22Rv1 (cell line): ENCODE data around the gene PGAM2.

Experiments
- ZFX ChIP-seq: fragments of 450-650 bp; IDR thresholded peaks from 2 replicates; pipeline ENCODE4 v1.6.1; 2017; ENCODE audit warnings: antibody characterized with exemption, borderline replicate concordance
- TF ChIP-seq, protein P1 (sequence below): fragments of 450-650 bp; IDR thresholded peaks from 2 replicates; pipeline ENCODE4 v1.5.1; 2017; ENCODE audit warnings: mild to moderate bottlenecking

- TF ChIP-seq, protein P1, sequence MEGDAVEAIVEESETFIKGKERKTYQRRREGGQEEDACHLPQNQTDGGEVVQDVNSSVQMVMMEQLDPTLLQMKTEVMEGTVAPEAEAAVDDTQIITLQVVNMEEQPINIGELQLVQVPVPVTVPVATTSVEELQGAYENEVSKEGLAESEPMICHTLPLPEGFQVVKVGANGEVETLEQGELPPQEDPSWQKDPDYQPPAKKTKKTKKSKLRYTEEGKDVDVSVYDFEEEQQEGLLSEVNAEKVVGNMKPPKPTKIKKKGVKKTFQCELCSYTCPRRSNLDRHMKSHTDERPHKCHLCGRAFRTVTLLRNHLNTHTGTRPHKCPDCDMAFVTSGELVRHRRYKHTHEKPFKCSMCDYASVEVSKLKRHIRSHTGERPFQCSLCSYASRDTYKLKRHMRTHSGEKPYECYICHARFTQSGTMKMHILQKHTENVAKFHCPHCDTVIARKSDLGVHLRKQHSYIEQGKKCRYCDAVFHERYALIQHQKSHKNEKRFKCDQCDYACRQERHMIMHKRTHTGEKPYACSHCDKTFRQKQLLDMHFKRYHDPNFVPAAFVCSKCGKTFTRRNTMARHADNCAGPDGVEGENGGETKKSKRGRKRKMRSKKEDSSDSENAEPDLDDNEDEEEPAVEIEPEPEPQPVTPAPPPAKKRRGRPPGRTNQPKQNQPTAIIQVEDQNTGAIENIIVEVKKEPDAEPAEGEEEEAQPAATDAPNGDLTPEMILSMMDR: peak; percentile 15; the same call in 1 of the 2 replicates
- TF ChIP-seq ZFX: no peak
Measured at GRCh38 chr7:44082541-44083207, 17.3 kb upstream of the PGAM2 start.
